ENCODE measurements around the gene WDR93.

DNA sequence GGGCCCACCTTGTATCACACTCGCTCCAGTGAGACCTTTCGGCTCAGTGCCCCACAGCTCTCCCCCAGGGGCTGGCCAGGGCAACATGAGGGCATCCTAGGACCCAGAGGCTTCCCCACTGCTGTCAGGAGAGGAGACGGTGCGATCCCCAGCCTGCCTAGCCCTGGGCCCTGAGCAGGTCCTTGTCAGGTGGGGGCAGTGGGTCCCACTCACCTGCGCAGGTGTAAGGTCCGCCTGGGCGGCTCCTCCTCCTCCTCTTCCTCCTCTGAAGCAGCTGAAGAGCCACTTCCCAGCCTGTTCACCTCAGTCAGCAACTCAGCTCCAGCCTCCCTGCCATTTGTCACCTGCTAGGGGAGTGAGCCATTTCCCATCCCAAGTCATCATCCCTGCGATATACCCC is 44.9 kb upstream of the WDR93 start:
- TF ChIP-seq, protein P1, sequence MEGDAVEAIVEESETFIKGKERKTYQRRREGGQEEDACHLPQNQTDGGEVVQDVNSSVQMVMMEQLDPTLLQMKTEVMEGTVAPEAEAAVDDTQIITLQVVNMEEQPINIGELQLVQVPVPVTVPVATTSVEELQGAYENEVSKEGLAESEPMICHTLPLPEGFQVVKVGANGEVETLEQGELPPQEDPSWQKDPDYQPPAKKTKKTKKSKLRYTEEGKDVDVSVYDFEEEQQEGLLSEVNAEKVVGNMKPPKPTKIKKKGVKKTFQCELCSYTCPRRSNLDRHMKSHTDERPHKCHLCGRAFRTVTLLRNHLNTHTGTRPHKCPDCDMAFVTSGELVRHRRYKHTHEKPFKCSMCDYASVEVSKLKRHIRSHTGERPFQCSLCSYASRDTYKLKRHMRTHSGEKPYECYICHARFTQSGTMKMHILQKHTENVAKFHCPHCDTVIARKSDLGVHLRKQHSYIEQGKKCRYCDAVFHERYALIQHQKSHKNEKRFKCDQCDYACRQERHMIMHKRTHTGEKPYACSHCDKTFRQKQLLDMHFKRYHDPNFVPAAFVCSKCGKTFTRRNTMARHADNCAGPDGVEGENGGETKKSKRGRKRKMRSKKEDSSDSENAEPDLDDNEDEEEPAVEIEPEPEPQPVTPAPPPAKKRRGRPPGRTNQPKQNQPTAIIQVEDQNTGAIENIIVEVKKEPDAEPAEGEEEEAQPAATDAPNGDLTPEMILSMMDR (IDR thresholded peaks at IDR 0.05; ENCODE audit: low read depth, low read length, poor library complexity, severe bottlenecking) = no peak
- TF ChIP-seq EZH2phosphoT487 (IDR thresholded peaks at IDR 0.05; ENCODE audit: borderline replicate concordance, low read length) = no peak
